Progenitor cell of endocrine pancreas (in vitro differentiated cells): Measurements from ENCODE around the gene OBSCN. TPM values are rescaled to one million over a fixed set of nuclear protein-coding genes. Genes with fewer than 3 reads are reported as not detected.
A peak's percentile ranks its signal among the peaks of the same experiment; 100 is the strongest.
"Not testable (repeated sequence)": the region's sequence is repeated elsewhere in the genome, so short reads cannot be mapped to it uniquely, and the experiment has no call there.

Source experiments
- DNase-seq: peaks from one replicate; pipeline ENCODE4 v3.0.0; 2021; ENCODE audit warnings: low spot score; ENCODE audit not compliant: unreplicated experiment
- H3K27ac Mint-ChIP-seq: 2 replicates; pipeline ENCODE4 v1.8.0; 2021; ENCODE audit warnings: mild to moderate bottlenecking, moderate library complexity, mixed read lengths
- H3K27me3 Mint-ChIP-seq: 2 replicates; pipeline ENCODE4 v1.8.0; 2021; ENCODE audit warnings: mixed read lengths
- H3K36me3 Mint-ChIP-seq: 2 replicates; pipeline ENCODE4 v1.8.0; 2022; ENCODE audit warnings: mixed read lengths; ENCODE audit not compliant: insufficient read depth
- H3K4me1 Mint-ChIP-seq: 2 replicates; pipeline ENCODE4 v1.8.0; 2021; ENCODE audit warnings: low read depth, mixed read lengths
- H3K4me3 Mint-ChIP-seq: 2 replicates; pipeline ENCODE4 v1.8.0; 2021; ENCODE audit warnings: low read depth, mild to moderate bottlenecking, moderate library complexity, mixed read lengths
- H3K9me3 Mint-ChIP-seq: 2 replicates; pipeline ENCODE4 v1.8.0; 2021; ENCODE audit warnings: low read depth, mixed read lengths
- total RNA-seq: library from RNA; stranded (reverse); gene quantifications from 2 replicates; pipeline ENCODE4 v1.2.1, GENCODE V29; 2021
- TF ChIP-seq, protein P1 (sequence below): fragments of 200-600 bp; sonication (generic); IDR thresholded peaks from one replicate; pipeline ENCODE4 v1.5.0; 2021; ENCODE audit warnings: antibody characterized with exemption, mild to moderate bottlenecking; ENCODE audit not compliant: unreplicated experiment

OBSCN gene
- total RNA-seq, 1 donor from 2014 or later: 57.5 TPM

DNA sequence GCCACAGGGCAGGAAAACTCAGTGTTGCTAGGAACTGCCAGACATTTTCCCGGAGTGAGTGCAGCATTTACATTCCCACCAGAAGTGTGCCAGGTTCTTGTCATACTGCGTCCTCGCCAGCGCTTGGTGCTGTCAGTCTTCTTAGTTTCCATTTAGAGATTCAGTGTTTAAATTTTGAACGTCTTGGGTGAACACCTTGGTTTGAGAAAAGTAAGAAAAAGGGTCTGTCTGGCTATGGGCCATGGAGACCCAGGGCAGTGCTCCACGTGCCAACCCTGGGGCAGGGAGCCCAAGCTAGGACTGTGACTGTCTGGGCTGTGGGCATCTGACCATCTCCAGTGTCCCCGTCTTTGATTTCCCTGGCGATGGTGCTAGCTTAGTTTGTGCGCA lies 26.2 kb upstream of the OBSCN start:
- Mint-ChIP-seq H3K4me3 (no peak overlapping the region), H3K27ac (peak overlapping the region; percentile 29), H3K36me3 (no peaks in the 10 kb centered on the region)

DNA sequence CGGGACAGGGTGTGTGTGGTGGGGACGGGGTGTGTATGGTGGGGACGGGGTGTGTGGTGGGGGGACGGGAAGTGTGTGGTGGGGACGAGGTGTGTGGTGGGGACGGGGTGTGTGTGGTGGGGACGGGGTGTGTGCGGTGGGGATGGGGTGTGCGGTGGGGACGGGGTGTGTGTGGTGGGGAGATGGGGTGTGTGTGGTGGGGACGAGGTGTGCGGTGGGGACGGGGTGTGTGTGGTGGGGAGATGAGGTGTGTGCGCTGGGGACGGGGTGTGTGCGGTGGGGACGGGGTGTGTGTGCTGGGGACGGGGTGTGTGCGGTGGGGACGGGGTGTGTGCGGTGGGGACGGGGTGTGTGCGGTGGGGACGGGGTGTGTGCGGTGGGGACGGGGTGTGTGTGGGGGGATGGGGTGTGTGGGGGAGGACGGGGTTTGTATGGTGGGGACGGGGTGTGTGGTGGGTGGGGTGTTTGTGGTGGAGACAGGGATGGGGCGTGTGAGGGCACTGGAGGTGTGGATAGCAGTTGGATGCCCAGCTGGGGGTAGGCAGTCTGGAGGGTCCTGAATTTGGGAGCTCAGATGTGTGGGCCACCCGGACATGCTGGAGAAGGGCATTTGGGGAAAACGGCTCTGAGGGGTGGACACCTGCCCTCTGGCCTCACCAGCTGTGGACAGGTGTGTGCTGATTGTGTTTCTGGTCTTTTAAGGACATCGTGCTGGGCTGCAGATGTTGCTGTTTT lies 25.4 kb upstream of the OBSCN start:
- Mint-ChIP-seq H3K4me3 (no peak overlapping the region), H3K4me1 (no peaks in the 10 kb centered on the region), H3K27ac (no peak overlapping the region), H3K9me3 (no peaks in the 10 kb centered on the region), H3K27me3 (no peaks in the 10 kb centered on the region), H3K36me3 (no peaks in the 10 kb centered on the region)
- DNase-seq: no peak
- TF ChIP-seq, protein P1, sequence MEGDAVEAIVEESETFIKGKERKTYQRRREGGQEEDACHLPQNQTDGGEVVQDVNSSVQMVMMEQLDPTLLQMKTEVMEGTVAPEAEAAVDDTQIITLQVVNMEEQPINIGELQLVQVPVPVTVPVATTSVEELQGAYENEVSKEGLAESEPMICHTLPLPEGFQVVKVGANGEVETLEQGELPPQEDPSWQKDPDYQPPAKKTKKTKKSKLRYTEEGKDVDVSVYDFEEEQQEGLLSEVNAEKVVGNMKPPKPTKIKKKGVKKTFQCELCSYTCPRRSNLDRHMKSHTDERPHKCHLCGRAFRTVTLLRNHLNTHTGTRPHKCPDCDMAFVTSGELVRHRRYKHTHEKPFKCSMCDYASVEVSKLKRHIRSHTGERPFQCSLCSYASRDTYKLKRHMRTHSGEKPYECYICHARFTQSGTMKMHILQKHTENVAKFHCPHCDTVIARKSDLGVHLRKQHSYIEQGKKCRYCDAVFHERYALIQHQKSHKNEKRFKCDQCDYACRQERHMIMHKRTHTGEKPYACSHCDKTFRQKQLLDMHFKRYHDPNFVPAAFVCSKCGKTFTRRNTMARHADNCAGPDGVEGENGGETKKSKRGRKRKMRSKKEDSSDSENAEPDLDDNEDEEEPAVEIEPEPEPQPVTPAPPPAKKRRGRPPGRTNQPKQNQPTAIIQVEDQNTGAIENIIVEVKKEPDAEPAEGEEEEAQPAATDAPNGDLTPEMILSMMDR: no peak

More for the DNA sequence above, 26.2 kb upstream of the OBSCN start:
- Mint-ChIP-seq H3K9me3 (no peaks in the 10 kb centered on the region), H3K4me1 (no peaks in the 10 kb centered on the region), H3K27me3 (no peaks in the 10 kb centered on the region)
- TF ChIP-seq, protein P1: no peak
- DNase-seq: no peak

DNA sequence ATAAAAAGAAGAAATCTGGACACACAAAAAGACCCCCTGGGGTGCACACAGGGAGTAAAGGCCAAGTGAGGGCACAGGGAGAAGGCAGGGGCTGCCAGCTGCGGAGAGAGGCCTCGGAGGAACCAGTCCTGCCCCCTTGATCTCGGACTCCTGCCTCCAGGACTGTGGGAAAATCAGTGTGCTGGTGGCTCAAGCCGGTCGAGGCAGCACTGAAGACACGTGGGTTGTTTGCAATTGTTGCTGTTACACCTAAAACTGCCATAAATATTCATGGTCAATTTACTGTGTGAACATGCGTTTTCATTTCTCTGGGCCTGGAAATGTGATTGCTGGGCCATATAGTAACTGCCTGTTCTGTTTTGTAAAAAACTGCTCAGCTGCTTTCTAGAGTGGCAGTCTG lies 23.7 kb upstream of the OBSCN start:
- H3K4me1 Mint-ChIP-seq: no peaks in the 10 kb centered on the region
- H3K27me3 Mint-ChIP-seq: no peaks in the 10 kb centered on the region
- TF ChIP-seq, protein P1: no peak
- no peaks in the 10 kb centered on the region for H3K36me3 Mint-ChIP-seq
- no peak overlapping the region for H3K4me3 Mint-ChIP-seq
- no peak for DNase-seq
- no peak overlapping the region for H3K27ac Mint-ChIP-seq
- peaks cover 10% of the 10 kb centered on the region for H3K9me3 Mint-ChIP-seq

DNA sequence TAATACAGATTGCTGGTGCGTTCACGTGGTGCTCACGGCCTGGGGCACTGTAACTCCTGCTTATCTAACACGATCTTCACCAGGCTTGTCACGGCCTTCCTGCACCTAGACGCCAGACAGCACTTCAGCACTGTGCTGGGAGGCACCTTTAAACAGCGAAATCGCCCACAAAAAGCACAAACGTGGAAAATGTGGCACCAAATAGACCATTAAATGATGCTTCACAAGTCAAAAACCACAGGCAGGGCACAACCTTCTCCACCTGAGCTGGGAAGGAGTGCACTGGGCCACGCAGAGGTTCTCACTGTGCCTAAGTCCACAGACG lies 22.2 kb upstream of the OBSCN start:
- Mint-ChIP-seq H3K27ac (no peak overlapping the region), H3K4me1 (no peaks in the 10 kb centered on the region), H3K4me3 (no peak overlapping the region), H3K27me3 (no peaks in the 10 kb centered on the region), H3K9me3 (peaks cover 10% of the 10 kb centered on the region), H3K36me3 (no peaks in the 10 kb centered on the region)
- TF ChIP-seq, protein P1: no peak
- DNase-seq: no peak

DNA sequence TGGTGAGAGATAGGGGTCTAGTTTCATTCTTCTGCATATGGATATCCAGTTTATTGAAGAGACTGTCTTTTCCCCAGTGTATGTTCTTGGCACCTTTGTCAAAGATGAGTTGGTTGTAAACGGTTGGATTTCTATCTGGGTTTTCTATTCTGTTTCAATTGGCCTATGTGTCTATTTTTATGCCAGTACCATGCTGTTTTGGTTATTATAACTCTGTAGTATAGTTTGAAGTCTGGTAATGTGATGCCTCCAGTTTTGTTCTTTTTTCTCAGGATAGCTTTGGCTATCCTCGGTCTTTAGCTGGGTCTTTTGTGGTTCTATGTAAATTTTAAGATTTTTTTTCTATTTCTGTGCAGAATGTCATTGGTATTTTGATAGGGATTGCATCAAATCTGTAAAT lies 19.6 kb upstream of the OBSCN start:
- not testable (repeated sequence) for DNase-seq, H3K4me3 Mint-ChIP-seq, H3K36me3 Mint-ChIP-seq, H3K4me1 Mint-ChIP-seq, H3K27ac Mint-ChIP-seq, H3K27me3 Mint-ChIP-seq
- H3K9me3 Mint-ChIP-seq: peaks cover 10% of the 10 kb centered on the region

DNA sequence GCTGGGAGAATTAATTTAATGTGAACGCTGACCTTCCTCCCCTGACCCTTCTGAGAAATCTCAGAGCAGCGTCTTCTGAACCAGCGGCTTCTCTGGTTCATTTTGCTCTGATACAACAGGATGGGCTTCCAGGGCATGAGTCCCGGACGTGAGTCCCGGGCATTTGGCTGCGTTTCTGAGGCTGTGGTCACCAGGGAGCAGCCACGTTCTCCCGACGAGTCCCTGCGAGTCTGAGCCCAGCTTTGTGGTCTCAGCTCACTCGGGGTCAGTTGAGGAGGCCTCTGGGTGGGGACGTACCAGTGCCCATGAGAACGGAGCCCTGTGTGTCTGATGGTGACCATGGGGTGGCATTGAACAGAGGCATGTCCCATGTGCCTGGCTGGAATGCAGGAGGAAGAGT lies 17.7 kb upstream of the OBSCN start:
- Mint-ChIP-seq H3K36me3 (no peaks in the 10 kb centered on the region), H3K27ac (no peak overlapping the region), H3K9me3 (peaks cover 10% of the 10 kb centered on the region), H3K27me3 (no peaks in the 10 kb centered on the region), H3K4me3 (no peak overlapping the region), H3K4me1 (no peaks in the 10 kb centered on the region)
- TF ChIP-seq, protein P1: no peak
- DNase-seq: no peak
